MG63 (cell line): ENCODE measurements around the gene TAF4B. TPM values are rescaled to one million over a fixed set of nuclear protein-coding genes. Genes with fewer than 3 reads are reported as not detected.
"Not testable (repeated sequence)": the region's sequence is repeated elsewhere in the genome, so short reads cannot be mapped to it uniquely, and the experiment has no call there.

ENCODE experiments used
- DNase-seq: peaks from one replicate; pipeline ENCODE4 v3.0.0-alpha.2; 2020
- H3K27me3 ChIP-seq: fragments of 250-450 bp; sonication (Bioruptor Pico); 2 replicates; pipeline ENCODE4 v1.5.1; 2020; ENCODE audit warnings: mild to moderate bottlenecking, moderate library complexity
- H3K36me3 ChIP-seq: fragments of 250-450 bp; sonication (Bioruptor Pico); 2 replicates; pipeline ENCODE4 v1.5.1; 2020; ENCODE audit warnings: mild to moderate bottlenecking, moderate library complexity
- H3K4me3 ChIP-seq: fragments of 250-450 bp; sonication (Bioruptor Pico); 2 replicates; pipeline ENCODE4 v1.5.1; 2020; ENCODE audit warnings: mild to moderate bottlenecking, moderate library complexity
- H3K9me3 ChIP-seq: fragments of 250-450 bp; sonication (Bioruptor Pico); 2 replicates; pipeline ENCODE4 v1.5.1; 2020; ENCODE audit warnings: mild to moderate bottlenecking, moderate library complexity
- total RNA-seq: library from RNA; depleted of rRNA; stranded (reverse); fragments of >200 nt; shearing (Covaris generic); gene quantifications from 2 replicates; pipeline ENCODE4 v1.2.3, GENCODE V29; 2014; ENCODE audit warnings: low replicate concordance

Gene TAF4B
- total RNA-seq, 1 experiment from 2014 or later: 5.7 TPM

GRCh38 chr18:26277374-26277773, 51.1 kb downstream of the TAF4B start:
- H3K4me3 ChIP-seq: no peak overlapping the region

DNA sequence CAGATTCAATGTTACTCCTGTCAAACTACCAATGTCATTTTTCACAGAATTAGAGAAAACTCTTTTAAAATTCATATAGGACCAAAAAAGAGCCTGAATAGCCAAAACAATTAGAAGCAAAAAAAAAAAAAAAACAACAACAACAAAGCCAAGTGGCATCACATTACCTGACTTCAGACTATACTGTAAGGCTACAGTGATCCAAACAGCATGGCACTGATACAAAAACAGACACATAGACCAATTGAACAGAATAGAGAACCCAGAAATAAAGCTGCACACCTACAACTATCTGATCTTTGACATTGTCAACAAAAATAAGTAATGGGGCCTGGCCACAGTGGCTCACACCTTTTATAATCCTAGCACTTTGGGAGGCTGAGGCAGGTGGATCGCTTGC, 53.2 kb downstream of the TAF4B start:
- Histone ChIP-seq H3K36me3 (no peaks in the 10 kb centered on the region; the same call in 1 of the 2 replicates), H3K27me3 (no peaks in the 10 kb centered on the region), H3K4me3 (no peak overlapping the region), H3K9me3 (no peaks in the 10 kb centered on the region)
- no peak for DNase-seq

More at GRCh38 chr18:26277374-26277773, 51.1 kb downstream of the TAF4B start:
- H3K27me3 ChIP-seq: no peaks in the 10 kb centered on the region
- no peaks in the 10 kb centered on the region; the same call in 1 of the 2 replicates for H3K36me3 ChIP-seq
- no peaks in the 10 kb centered on the region for H3K9me3 ChIP-seq
- no peak for DNase-seq

- H3K4me3 ChIP-seq: no peak overlapping the region
- no peaks in the 10 kb centered on the region for H3K36me3 ChIP-seq
- DNase-seq: no peak
- no peaks in the 10 kb centered on the region for H3K27me3 ChIP-seq
- H3K9me3 ChIP-seq: no peaks in the 10 kb centered on the region
Measured at GRCh38 chr18:26286008-26286407, 59.8 kb downstream of the TAF4B start.

- H3K36me3 ChIP-seq: no peaks in the 10 kb centered on the region
- no peaks in the 10 kb centered on the region for H3K27me3 ChIP-seq
- H3K9me3 ChIP-seq: no peaks in the 10 kb centered on the region
- no peak overlapping the region for H3K4me3 ChIP-seq
- no peak for DNase-seq
Measured at GRCh38 chr18:26287644-26288043, 61.4 kb downstream of the TAF4B start.

- Histone ChIP-seq H3K27me3 (no peaks in the 10 kb centered on the region), H3K36me3 (no peaks in the 10 kb centered on the region)
- no peak for DNase-seq
Measured at GRCh38 chr18:26290385-26290784, 64.1 kb downstream of the TAF4B start.

GRCh38 chr18:26293982-26294381, 67.7 kb downstream of the TAF4B start:
- Histone ChIP-seq H3K36me3 (no peaks in the 10 kb centered on the region), H3K9me3 (no peaks in the 10 kb centered on the region), H3K27me3 (no peaks in the 10 kb centered on the region), H3K4me3 (no peak overlapping the region)
- no peak for DNase-seq

More at GRCh38 chr18:26290385-26290784, 64.1 kb downstream of the TAF4B start:
- Histone ChIP-seq H3K9me3 (no peaks in the 10 kb centered on the region), H3K4me3 (no peak overlapping the region)

DNA sequence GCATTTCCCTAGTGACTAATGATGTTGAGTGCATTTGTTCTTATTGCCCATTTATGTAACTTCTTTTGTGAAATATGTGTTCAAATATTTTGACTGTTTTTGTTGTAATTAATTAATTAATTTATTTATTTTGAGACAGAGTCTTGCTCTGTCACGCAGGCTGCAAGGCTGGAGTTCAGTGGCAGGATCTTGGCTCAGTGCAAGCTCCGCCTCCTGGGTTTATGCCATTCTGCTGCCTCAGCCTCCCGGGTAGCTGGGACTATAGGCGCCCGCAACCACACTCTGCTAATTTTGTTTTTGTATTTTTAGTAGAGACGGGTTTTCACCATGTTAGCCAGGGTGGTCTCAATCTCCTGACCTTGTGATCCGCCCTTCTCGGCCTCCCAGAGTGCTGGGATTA, 71.9 kb downstream of the TAF4B start:
- no peak for DNase-seq
- no peaks in the 10 kb centered on the region for H3K27me3 ChIP-seq
- no peak overlapping the region for H3K4me3 ChIP-seq
- H3K9me3 ChIP-seq: no peaks in the 10 kb centered on the region
- no peaks in the 10 kb centered on the region for H3K36me3 ChIP-seq

DNA sequence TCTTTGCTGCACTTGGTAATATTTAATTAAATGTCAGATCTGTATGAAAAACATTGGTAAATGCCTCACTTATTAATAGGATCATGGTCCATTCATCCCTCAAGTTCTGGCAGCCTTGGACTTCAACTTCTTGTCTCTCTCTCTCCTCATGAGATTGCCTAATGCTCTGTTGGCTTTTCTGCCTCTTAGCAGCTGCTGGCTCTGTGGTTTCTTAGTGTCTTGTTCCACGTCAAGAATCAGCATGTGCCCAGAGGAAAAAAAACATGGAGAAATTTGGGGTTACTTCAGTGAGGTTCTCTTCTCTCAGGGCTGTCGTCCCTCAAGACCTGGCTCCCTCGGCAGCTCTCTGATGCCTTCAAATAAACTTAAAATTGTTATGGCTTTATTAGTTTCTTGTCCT, 75.4 kb downstream of the TAF4B start:
- DNase-seq: no peak
- Histone ChIP-seq H3K27me3 (no peaks in the 10 kb centered on the region), H3K36me3 (no peaks in the 10 kb centered on the region), H3K9me3 (no peaks in the 10 kb centered on the region), H3K4me3 (no peak overlapping the region)

DNA sequence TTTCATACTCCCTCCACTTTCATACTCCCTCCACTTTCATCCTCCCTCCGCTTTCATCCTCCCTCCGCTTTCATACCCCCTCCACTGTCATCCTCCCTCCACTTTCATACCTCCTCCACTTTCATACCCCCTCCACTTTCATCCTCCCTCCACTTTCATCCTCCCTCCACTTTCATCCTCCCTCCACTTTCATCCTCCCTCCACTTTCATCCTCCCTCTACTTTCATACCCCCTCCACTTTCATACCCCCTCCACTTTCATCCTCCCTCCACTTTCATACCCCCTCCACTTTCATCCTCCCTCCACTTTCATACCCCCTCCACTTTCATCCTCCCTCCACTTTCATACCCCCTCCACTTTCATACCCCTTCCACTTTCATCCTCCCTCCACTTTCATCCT, 77.0 kb downstream of the TAF4B start:
- not testable (repeated sequence) for H3K9me3 ChIP-seq, H3K36me3 ChIP-seq, H3K27me3 ChIP-seq, DNase-seq, H3K4me3 ChIP-seq

DNA sequence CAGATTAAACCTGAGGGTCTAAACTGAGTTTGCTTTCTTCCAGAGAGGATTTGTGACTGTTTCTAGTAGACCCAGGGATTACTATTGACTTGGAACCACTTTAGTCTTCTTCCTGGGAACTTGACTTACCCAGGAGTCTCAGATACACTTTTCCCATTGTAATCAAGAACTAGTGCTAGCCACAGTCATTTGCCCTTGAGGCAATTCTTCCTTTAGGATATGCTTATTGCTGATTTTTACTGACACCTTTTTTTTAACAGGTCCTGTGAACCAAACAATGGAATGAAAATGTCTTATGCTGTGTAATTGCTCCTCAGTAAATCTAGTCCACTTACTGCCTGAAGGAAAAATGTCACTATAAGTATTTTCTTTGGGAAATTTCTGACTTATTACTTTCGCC, 78.3 kb downstream of the TAF4B start:
- Histone ChIP-seq H3K36me3 (no peaks in the 10 kb centered on the region), H3K27me3 (no peaks in the 10 kb centered on the region), H3K4me3 (no peak overlapping the region), H3K9me3 (no peaks in the 10 kb centered on the region)
- DNase-seq: no peak

- DNase-seq: no peak
- no peaks in the 10 kb centered on the region for H3K9me3 ChIP-seq
- no peaks in the 10 kb centered on the region for H3K27me3 ChIP-seq
- no peaks in the 10 kb centered on the region for H3K36me3 ChIP-seq
- H3K4me3 ChIP-seq: no peak overlapping the region
Measured at GRCh38 chr18:26307161-26307773, 81.0 kb downstream of the TAF4B start.

- Histone ChIP-seq H3K36me3 (no peaks in the 10 kb centered on the region), H3K4me3 (no peak overlapping the region), H3K9me3 (no peaks in the 10 kb centered on the region), H3K27me3 (no peaks in the 10 kb centered on the region)
- no peak for DNase-seq
Measured at GRCh38 chr18:26309281-26309680, 83.0 kb downstream of the TAF4B start.

GRCh38 chr18:26312199-26312598, 86.0 kb downstream of the TAF4B start:
- no peak for DNase-seq
- Histone ChIP-seq H3K27me3 (no peaks in the 10 kb centered on the region), H3K9me3 (no peaks in the 10 kb centered on the region), H3K36me3 (no peaks in the 10 kb centered on the region), H3K4me3 (no peak overlapping the region)

- H3K4me3 ChIP-seq: no peak overlapping the region
- peak; percentile 60 for DNase-seq
- H3K27me3 ChIP-seq: no peaks in the 10 kb centered on the region
- no peaks in the 10 kb centered on the region; the same call in 1 of the 2 replicates for H3K9me3 ChIP-seq
- no peaks in the 10 kb centered on the region for H3K36me3 ChIP-seq
Measured at GRCh38 chr18:26317398-26317797, 91.2 kb downstream of the TAF4B start.

- no peak for DNase-seq
- H3K36me3 ChIP-seq: no peaks in the 10 kb centered on the region
- H3K4me3 ChIP-seq: no peak overlapping the region
- H3K9me3 ChIP-seq: no peaks in the 10 kb centered on the region; the same call in 1 of the 2 replicates
- no peaks in the 10 kb centered on the region for H3K27me3 ChIP-seq
Measured at GRCh38 chr18:26320686-26321085, 94.4 kb downstream of the TAF4B start.

GRCh38 chr18:26322890-26323653, 96.8 kb downstream of the TAF4B start:
- H3K27me3 ChIP-seq: no peaks in the 10 kb centered on the region
- no peak overlapping the region for H3K4me3 ChIP-seq
- no peaks in the 10 kb centered on the region; the same call in 1 of the 2 replicates for H3K9me3 ChIP-seq
- H3K36me3 ChIP-seq: no peaks in the 10 kb centered on the region
- no peak for DNase-seq

DNA sequence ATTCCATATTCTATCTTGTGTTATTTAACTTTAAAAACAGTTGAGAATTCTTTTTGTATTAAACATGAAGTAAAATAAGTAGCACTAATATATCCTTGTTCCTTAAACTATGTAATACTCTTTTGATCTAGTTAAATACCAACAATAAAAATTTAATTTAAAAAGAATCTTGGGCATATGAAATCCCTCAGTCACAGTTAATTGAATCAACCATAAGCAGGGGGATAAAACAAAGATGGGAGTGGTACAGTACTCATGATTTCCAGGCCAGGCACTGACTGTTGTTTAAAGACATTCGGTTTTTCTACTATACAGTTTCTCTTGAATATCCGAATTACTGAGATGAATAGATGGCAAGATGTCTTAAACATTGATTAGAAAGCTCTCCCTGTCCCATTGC, 99.5 kb downstream of the TAF4B start:
- Histone ChIP-seq H3K4me3 (no peak overlapping the region), H3K36me3 (no peaks in the 10 kb centered on the region), H3K27me3 (no peaks in the 10 kb centered on the region), H3K9me3 (no peaks in the 10 kb centered on the region; the same call in 1 of the 2 replicates)
- no peak for DNase-seq

DNA sequence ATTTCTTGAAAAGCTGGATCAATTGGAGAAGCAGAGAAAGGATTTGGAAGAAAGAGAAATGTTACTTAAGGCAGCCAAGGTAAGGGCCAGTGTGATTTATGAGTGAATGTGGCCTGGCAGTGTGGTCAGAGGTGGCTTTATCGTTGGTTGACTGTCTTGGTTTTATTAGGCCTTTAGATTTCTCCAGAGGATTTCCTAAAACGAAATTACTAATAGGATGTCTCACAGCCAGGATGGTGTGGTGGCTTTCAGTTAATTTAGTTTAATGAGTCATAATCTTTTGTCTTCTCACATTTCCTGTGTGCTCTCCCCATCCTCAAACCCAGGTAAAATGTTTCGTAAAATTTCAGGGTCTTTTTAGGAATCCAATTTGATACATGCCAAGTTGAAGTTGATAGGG, 100.8 kb downstream of the TAF4B start:
- H3K27me3 ChIP-seq: no peaks in the 10 kb centered on the region
- H3K9me3 ChIP-seq: no peaks in the 10 kb centered on the region; the same call in 1 of the 2 replicates
- no peak overlapping the region for H3K4me3 ChIP-seq
- DNase-seq: no peak
- H3K36me3 ChIP-seq: no peaks in the 10 kb centered on the region
